Left hindlimb (tissue), 1 donor: ENCODE data around the gene OGA.

Experiments
- DNase-seq: peaks from one replicate; pipeline ENCODE4 v3.0.0-alpha.2; 2018

Gene OGA

DNA sequence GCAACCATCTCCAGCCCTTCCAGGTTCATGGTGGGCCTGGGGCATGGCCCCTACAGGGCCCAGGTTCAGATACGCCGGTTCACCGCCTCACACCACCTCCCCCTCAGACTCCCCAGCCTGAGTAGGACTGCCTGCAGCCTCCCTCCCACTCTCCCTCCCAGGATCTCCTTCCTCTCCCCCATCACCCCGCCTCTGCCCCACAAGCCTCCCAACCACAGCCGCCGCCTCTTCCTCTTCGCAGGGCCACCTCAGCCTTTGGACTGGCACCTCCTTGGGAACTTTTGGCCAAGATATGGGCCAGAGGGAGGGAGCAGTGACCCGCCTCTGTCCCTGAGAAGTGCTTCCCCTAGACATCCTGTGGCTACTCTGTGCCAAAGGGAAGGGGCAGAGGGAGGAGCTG lies 16.1 kb upstream of the OGA start:
- DNase-seq, result no peak

DNA sequence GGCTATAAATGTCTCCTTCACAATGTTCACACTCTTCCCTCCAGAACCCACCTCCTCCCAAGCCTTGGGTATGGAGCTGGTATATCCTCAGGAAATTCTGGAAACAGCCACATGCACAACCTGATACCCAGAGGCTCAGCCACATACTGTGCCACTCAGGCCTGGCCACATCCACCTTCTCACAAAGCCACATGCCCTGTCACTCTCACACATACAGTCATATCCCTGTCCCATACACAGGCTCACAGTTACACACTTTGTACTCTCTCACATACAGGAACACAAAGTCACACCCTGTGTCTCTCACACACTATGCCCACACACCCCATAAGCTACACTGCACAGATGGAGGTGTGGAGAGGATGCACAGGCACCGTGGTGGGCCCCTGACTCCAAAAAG lies 15.2 kb upstream of the OGA start:
- DNase-seq, result no peak

DNA sequence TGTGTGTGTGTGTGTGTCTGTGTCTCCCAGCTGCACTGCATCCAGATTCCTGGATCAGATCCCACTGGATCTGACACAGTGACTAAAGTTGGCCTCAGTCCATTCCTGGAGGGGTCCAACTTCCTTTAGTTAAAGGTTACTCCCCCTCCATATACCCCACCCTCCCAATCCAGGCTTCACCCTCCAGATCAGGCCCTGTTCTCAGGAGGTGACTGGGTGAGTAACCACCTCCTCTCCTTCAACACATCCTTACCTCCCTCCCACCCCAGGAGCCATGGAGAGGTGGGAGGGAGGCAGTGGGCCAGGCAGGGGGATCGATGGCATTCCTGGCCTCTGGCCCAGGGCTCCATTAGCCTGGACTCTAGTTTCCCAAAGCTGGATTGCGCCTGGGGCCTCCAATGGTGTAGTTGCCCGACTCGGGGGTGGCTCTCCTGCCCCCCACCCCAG lies 14.1 kb upstream of the OGA start:
- no peak for DNase-seq

DNA sequence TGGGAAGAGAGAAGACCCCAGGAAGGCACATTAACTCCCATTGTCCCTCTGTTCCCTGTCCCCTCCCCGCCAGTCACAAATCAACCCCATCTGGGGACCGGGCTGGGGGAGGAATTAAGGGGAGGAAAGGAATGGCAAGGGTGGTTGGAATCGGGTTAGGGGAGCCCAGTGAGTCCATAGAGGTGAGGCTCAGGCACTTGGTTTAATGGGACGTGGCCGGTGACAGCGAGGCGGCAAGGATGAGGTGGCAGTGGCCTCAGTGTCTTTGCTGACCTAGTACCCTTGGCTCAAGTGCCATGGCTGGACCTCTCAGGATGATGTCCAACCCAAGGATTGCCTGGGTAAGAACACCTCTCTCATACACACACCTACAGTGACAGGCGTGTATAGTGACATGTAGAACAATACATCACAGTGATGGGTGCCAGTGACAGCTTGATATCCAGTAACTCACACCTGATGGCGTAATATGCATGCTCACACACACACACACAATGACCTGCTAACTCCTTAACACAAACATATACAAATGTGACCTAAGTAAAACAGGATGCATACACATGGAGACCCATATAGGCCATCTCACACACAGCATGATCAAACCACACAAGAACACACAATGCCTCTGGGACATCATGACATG lies 13.0 kb upstream of the OGA start:
- DNase-seq, result no peak

DNA sequence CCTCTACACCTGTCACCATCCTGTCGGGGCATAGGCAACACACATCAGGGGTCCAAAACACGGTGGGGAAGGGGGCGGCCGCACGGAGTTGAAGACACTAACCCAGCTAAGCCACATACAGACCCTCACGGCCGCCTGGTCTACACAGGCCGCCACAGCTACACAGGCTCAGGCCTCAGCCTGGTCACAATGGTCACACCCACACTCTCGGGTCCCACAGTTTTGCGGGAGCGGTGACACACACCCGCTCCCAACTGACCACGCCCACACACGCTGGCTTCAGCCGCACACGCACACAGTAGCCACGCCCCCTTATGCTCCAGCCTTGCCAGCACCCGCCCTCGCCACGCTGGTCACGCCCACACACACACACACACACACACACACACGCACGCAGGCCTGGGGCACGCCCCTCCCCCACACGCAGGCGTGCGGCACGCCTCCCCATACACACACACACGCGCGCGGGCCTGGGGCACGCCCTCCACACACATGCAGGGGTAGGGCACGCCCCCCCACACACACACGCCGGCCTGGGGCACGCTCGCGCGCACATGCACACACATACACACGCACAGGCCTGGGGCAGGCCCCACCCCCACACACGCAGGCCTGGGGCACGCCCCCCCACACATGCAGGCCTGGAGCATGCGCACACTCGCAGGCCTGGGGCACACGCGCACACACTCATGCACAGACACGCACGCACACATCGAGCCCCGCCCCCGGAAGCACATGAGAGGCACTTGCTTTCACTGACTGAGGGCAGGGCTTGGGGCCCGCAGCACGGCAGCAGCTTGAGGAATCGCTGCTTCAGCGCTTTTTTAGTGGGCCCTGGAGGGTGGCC lies 12.3 kb upstream of the OGA start:
- peak; percentile 93 for DNase-seq

DNA sequence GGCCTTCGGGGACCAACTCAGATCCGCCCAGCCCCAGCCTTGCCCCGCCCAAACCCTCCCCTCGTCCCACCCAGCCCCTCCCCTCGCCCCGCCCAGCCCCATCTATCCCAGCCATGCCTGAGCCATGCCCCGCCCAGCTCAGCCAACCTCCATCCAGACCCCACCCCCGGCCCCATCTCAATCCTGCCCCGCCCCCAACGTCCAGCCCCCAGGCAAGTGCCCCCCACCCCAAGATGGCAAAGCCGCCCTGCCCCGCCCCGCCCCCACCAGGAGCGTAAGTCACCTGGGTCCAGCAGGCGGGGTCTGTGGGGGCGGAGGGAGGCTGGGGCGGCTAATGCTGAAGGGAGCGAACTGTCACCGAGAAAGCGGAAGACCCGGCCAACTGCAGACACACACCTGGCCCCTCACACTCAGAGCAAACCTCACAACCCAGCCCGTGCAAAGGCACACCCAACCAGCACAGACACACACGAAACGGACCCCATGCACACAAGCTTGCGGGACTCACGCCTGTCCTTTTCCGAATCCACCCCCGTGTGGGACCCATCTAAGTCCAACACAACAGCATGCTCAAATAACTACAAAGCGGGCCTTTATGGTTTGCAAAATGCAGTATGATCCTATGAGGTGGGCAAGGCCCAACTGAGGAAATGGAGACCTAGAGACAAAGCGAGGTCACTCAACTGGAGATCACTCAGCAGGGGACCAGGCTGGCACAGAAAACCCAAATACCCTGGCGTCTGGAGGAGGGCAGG lies 11.5 kb upstream of the OGA start:
- DNase-seq, result peak; percentile 67

DNA sequence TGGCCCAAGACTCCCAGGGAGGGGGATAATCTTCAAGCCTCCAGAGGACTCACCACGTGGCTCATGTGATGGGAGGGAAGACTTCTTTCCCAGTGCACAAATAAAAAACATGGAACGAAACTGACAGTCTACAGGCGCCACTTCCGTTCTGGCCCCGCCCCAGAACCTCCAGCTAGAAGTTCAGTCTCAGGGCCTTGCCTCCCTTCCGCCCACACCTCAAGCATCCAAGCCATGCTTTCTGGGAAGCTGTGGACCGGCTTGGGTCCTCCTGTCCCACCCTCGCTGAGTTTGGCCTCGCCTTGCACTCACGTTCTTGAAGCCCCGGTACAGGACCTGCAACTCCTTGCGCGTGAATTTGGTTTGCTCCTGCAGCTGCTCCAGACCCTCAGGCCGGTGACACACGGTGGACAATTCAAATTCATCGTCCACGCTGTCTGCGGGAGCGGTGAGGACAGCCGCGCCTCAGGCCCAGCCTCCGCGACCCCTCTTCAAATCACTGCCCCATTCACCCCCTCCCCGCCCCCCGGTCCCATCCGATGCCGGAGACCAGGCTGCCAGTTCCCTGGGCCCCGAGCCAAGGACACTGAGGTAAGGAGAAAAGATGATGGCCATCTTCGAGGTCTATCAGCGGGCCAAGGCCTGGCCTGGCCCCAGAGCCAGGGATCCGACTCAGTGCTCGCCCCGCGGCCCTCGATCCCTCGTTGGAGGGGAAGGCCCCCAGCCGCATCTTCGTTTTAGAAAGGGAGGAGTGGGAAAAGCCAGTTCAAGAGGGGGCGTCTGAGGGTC lies 10.7 kb upstream of the OGA start:
- no peak for DNase-seq

DNA sequence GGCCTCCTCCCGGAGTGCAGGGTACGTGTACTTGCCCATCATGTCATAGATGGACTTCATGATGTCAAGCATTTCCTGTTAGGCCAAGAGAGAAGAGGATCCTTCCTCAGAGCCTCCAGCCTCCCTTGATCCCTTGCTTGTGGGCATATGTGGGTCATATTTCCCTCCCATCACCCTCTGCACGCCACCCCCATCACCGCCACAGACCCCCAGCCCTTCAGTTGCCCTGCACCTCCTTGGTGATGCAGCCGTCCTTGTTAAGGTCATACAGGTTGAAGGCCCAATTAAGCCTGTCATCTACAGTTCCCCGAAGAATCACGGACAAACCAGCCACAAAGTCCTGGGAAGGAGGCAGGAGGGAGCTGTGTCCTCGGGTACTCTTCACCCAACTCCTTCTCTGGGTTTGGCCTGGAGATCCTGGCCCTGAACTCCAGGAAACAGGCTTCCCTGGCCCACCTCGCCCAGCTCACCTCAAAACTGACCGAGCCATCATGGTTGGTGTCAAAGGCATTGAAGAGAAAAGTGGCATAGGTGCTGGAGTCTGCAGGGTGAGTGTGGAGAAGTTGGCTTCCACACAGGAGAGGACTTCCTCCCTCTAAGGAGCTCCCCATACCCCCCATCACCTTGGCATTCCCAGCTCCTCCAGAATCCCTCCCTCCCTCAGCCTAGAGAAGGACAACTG lies 9.8 kb upstream of the OGA start:
- DNase-seq, result no peak

DNA sequence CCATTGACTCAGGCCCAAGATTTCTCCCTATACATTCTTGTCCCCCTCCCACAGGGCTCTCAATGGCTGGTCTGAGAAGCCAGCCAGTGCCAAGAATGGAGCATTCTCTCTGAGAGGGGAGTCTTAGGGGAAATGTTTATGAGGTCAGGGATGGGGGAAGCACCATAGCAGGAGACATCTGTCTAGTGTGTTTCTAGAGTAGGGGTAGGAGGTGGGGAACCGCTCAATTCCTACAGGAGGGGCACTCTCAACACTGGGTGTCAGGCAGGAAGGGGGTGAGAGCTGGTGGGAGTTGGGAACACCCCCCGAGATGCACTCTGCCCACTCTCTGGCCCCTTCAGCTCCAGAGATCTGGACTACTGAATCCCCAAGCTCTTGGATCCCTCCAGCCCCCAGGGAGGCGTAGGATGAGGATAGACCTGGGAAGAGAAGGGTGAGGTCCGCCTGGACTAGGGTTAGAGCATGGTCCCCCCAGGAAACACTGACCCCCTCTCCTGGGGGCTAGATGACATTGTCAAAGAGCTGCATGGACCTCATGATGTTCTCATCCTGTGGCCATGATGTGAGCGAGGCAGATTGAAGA lies 8.7 kb upstream of the OGA start:
- DNase-seq, result no peak

DNA sequence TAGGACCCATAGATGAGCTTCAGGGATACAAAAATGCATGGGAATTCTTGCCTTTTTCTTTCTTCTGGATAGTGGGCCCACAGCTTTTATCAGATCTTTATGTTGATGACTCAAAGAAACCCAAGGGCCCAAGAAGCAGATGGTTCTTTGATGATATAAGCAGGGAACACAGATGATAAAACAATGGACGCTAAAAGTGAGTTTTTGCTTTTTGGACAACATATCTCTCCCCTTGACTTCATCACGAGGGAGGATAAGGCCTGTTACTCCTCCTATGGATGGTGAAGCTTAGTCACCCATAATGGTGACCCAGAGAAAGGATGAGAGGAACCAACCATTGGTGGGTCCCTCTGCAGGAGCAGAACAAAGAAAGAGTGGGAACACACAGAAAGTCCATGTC lies 6.5 kb upstream of the OGA start:
- no peak for DNase-seq

DNA sequence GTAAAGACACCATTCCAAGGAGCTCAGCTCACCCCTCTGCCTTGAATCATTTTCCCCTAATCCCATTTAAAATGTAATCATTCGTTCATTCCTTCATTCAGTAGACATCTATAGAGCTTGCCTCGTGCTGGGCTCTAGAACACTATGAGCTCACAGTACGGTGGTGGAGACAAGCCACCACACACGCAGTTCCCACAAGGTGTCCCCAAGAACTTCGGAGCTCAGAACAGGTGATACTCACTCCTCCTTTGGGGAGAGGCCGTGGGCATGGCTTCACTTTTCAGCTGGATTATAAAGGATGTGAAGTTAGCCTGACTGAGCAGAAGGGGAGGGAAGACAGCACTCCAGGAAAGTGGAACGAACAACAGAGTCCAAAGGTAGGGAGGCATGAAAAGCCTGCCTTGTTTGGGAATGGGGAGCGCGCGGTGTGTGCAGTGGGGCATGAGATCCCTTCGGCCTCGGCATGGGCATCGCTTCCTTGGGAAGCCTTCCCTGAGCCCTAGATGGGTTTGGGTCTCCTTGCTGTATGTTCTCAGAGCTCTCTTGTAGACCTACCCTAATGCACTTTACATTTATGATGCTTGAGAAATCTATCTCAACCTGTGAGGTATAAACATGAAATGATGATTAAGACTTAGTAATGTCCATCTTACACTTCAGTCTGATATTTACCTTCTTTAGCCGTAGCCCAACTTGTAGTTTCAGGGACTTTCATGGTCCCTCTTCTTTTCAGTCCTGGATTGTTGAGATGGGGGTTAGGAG lies 809 bp upstream of the OGA start:
- no peak for DNase-seq

DNA sequence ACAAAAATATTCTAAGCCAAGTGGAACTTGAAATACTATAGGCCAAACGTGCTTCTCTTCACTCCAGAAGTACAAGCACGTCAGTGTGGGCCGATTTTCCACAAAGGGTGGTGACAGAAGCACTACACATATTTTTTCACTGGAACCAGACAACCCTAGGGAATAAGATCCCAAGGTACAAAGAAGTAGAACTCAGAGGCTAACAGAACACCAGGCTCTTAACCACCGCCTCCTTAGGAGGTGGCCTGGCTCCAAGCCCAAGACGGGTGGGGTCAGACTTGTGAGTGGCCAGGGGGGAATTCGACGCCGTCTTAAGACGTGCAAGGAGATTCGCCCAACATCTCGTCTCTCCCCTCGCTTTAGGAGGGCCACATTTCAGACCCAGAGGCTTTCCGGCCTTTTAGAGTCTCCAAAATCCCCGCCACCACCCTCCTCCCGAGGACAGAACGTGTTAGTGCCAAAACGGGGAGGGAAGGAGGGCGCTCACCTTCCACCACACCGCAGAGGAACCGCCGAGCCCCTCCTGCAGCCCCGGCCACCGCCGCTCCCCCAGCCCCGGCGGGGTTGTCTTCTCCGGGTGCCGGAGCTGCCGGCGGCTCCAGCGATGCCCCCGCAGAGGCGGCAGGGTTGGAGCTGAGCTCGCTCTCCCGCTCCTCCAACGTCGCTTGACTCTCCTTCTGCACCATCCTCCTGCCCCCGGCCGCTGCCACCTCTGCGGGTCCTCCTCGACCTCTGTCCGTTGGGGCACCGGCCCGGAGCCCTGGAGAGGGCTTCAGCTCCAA lies 716 bp downstream of the OGA start:
- peak; percentile 88 for DNase-seq

DNA sequence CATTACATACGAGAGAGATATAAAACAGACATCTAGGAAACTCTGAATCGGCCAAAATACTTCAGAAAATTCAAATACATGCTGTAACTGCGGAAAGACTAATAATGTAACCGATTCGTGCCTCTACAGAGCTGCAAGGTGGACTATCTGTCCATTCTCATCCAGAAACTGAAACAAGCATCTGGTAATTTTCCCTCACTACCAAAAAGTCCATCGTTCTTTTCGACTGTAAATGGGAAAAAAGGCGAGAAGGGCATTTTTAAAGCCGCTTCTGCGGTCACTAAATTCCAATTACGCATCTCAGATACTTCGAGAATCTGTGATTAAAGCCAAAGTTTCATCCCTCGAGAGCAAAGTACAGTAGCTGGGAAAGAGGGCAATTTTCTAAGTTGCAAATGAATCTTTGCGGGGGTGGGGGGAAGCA lies 1.3 kb downstream of the OGA start:
- DNase-seq, result no peak

DNA sequence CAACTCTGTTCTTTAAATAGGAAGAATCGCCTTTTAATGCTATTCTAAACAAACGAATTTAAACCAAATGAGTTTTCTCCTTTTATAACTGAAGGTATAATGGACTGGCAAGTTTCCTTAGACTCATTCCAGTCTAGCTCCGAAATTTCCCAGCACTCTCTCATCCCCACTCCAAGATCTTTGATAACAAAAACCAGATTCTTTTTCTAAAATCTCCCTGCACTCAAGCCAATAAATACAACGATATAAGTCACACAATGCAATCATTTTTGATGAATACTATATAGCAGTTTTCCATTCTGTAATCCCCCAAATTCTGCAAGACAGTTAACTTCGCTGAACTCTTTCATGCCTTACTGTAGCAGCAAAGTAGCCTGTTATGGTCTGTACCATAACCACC lies 1.9 kb downstream of the OGA start:
- DNase-seq, result no peak

DNA sequence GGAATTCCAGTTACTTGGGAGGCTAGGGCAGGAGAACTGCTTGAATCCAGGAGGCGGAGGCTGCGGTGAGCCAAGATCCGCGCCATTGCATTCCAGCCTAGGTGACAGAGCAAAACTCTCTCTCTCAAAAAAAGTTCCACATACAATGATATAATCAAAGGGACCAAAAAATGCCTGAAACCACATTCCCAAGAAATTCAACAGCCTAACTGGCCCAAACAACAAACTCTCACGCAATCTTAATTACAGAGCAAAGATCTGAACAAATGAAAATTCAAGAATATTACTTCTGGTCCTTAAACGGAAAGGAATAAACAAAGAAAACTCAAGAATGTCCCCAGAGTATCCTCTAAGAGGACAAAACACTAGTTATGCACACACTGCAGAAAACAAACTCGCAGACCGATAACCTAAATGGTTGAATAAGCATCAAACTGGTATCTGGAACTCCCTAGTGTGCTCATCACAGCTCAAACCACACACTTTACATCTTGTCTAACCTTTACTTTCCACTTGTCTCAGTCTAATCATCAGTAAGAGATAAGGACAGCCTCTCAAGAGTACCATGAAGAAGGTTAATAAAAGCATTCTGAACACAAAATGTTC lies 3.7 kb downstream of the OGA start:
- no peak for DNase-seq

DNA sequence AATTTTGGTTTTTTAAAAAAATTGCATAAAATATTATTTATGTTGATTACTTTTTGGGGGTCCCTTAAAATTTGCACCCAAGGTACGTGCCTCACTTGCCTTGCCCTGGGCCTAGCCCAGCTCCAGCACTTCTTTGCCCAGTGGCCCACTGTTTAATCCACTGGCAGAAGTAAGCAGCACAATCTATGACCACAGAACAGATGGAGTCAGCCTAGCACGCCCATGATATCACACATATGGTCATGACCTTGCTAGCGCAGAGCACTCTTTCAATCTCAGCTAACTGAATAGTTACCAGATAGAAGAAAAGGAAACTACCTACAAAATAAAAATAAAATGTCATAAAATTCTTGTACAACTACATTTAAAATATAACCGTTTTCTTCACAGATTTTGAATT lies 5.6 kb downstream of the OGA start:
- no peak for DNase-seq

DNA sequence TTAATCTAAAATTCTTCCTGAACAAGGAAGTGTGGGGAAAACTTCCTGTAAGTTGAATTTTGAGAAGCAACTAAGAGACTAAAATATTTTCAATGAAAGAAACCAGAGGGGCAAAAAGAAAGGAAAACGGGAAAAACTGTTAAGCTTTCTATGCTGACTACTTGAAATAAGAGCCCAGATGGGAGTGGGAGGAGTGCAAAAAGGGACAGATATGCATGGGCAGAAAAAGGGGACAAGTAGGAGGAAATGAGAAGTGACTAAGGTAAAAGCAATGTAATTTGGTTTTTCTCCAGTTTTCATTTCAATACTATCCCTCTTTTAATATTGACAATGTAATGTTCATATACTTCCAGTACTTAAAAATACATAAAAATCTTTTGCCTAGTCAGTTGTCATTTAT lies 11.1 kb downstream of the OGA start:
- DNase-seq, result no peak

DNA sequence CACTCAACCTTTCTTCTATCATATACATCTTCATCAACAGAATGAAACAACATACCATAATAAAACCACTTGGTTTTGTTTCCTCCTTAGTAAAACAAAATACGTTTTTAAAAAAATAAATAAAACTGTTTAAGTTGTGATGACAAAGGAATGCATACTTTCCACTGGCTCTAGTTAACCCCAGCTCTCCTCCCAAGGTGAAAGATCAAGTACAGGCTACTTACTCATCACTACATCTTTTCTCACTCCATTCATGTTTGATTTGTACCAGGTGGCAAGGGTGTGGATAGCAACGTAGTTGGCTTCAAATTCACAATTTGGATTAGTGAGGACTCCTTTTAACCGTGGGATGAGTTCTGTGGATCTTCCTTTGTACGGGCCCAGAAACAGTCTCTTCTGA lies 14.7 kb downstream of the OGA start:
- no peak for DNase-seq

DNA sequence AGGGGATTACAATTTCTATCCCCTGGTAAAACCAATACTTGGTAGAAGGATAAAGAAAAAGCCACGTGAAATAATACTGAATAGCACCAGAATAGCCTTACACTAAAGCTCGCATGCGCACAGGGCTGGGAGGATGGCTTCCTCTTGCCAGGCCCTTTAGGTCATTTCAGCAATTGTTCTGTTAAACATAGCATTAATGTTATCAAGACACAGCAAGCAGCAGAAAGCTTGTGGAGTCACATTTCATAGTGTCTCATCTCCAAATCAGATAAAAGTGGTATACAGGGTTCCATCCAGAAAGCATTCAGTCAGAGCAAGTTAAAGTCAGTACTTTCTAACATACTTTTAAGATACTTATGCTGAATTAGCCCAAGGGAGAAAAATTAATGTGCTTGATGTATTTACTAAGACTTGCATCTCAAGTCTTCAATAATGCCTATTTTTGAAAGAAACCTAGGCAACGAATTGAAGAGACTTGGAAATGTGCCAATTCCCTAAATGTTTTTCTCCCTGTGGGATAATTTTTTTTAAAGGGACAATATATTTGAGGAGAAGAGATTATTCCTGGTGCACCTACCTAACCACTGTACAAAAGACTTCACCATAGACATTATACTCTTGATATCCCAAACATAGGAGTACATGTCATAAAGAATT lies 20.7 kb downstream of the OGA start:
- no peak for DNase-seq
